GM18526 (cell line): ENCODE results near the gene AGPAT3.

Source experiments
- POLR2A ChIP-seq: IDR thresholded peaks from 3 replicates; pipeline ENCODE4 v1.6.1; 2011; ENCODE audit not compliant: insufficient read length; ENCODE audit errors: extremely low read depth

AGPAT3 gene

GRCh38 chr21:43930074-43930847 is 65.2 kb downstream of the AGPAT3 start:
- no peak for TF ChIP-seq POLR2A

DNA sequence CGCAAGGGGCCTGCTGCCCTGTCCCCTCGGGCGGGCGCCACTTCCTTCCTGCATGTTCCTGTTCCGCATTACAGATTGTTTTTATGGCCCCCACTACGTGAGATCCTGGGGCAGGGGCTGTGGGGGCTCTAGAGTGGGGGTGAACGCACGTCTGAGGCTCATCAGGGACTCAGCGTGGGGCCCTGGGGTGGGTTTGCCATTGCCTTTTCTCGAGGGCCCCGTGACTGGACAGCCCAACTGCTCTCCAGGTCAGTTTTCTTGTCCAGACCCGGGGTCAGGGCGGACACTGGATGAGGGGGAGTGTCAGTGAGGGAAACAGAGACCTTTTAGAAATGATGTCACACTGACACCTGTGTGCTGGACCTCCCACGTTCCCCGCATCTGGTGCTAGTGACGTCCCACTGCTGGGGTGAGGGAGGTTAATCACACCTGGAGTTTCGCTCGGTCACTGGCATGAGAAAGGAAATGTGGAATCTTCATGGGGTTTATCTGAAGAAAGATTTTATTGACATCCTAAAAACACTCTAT is 65.9 kb downstream of the AGPAT3 start:
- TF ChIP-seq POLR2A: no peak

- TF ChIP-seq POLR2A: no peak
Observed at GRCh38 chr21:43931489-43931888, 66.5 kb downstream of the AGPAT3 start.

- no peak for TF ChIP-seq POLR2A
Observed at GRCh38 chr21:43932005-43932404, 67.0 kb downstream of the AGPAT3 start.

- TF ChIP-seq POLR2A: no peak
Observed at GRCh38 chr21:43933199-43933598, 68.2 kb downstream of the AGPAT3 start.

DNA sequence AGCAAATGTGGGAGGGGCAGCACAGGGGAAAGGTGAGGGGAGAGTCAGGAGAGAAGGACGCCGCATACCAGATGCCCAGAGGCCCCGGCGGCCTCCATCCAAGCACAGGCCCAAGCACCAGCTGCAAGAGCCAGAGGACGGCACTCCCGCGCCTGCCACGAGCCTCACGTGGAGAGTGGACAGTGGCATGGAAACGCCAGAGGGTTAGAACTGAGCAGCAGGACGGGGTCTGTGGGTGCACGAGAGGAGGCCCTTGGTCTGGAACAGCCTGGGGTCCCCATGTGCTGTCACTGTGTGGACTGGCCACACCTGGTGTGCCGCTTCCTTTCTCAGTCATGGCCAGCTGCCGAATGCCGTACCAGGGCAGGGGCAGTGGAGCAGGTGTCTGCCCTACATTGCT is 68.7 kb downstream of the AGPAT3 start:
- no peak for TF ChIP-seq POLR2A

DNA sequence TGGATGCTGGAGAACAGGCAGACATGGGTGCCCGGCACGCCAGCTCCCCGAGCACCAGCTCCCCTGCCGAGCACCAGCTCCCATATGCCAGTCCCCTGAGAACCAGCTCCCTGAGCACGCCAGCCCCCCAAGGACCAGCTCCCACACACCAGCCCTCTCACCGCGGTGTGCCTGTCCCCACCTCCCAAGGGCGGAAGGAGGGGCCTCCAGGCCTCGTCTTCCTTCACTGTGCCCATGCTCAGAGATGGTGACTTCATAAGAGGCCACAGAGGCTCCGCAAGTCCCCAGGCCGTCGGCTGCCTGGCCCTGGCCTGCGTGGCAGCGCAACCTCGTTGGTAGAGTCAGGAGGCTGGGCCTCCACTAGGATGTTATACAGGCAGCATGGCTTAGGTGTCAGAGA is 69.1 kb downstream of the AGPAT3 start:
- no peak for TF ChIP-seq POLR2A

DNA sequence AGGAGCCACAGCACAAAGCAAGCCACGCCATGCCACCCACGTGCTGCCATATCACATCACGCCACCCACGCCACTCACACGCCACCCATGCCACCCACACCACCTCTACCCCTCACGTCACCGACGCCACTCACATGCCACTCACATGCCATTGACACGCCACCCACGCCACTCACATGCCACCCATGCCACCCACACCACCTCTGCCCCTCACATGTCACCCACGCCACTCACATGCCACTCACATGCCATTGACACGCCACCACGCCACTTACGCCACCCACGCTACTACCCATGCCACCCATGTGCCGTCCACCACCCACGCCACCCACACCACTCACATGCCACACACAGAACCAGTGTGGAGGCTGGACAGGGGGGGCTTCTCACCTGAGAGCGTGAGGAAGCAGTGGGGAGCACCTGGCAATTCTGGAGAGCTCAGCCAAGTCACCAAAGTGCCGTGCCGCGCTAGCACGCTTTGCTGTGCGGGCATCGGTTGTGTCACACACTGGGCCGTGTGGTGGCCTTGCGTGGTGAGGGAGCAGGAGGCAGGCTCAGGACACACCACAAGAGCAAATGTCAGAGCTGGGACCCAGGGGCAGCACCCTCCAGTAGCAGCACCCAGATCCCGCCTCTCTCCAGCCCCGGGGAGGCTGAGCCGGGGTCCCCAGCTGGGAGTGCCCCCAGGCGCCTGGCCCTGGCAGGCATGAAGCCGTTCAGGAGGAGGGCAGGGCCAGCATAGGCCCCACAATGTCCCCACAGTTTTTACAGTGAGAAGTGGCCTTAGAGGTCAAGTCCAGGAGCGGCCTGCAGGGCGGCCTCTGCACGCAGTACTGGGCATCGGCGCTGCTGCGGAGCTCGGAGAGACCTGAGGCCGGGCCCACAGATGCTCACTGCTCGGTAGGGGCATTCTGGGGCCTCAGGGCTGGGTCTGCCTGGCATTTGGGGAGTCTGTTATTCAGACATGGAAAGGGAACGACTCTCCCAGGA is 70.0 kb downstream of the AGPAT3 start:
- no peak for TF ChIP-seq POLR2A

DNA sequence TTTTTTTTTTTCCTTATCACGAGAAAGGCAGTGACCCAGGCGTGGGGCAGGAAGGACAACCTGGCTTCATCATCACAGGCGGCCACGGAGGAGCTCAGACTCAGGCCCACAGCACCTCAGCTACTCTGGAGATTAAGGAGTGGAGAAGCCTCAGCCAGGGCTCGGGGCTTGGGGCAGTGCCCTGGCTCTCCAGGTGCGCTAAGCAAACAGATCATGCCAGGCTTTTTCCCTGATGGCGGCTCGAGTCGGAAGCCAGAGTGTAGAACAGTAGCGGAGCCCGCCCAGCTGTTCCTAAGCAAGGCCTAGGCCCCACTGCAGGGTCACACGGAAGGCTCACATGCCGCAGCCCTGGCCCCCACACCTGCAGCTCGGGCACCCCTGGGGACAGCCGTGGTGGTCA is 70.7 kb downstream of the AGPAT3 start:
- no peak for TF ChIP-seq POLR2A

GRCh38 chr21:43936247-43936967 is 71.4 kb downstream of the AGPAT3 start:
- no peak for TF ChIP-seq POLR2A

DNA sequence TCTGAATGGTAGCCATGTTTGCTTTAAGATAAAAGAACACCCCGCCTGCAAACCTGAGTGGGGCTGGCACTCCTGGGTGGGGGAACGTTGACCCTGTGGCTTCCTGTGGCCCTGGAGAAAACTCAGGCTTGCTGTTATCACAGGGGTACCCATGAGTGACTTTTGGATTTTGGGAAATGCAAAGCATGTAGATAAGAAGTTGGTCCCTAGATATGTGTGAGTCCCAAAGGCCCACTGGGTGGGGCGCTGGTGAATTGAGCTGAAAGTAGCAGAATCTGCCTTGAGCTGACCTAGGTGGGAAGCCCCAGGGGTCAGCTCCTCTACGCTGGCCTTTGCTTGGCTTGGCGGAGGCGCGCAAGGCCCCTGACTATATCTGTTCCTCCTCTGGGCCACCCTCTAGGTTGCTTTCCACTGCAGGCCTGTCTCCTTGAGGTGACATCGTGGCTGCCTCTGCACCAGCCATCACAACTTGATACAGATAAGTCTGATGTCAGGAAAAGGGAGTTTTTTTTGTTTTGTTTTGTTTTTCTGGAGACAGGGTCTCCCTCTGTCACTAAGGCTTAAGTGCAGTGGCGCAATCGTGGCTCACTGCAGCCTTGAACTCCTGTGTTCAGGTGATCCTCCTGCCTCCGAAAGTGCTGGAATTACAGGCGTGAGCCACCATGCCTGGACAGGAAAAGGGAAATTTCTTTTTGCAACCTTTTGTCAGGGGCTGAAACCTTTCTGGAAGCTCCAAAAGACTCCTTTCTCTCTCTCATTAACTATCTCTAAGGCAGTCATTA is 72.2 kb downstream of the AGPAT3 start:
- no peak for TF ChIP-seq POLR2A

DNA sequence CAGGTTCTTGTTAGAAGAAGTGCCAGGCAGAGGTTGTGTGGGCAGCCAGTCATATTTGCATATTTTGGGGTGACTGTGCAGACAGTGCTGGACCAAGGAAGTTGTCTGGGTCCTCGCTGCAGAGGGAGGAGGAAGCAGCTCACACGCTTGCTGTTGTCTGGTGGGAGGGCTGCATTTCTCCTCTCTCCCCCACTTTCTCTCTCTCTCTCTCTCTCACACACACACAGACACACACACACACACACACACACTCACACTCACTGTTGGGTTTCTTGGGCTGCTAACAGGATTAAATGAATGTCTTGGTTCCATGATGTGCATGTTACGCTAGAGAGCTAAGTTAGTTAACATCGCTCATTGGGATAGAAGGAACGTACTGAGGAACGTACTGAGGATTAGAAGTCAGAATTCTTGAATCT is 72.9 kb downstream of the AGPAT3 start:
- TF ChIP-seq POLR2A: peak; percentile 37

DNA sequence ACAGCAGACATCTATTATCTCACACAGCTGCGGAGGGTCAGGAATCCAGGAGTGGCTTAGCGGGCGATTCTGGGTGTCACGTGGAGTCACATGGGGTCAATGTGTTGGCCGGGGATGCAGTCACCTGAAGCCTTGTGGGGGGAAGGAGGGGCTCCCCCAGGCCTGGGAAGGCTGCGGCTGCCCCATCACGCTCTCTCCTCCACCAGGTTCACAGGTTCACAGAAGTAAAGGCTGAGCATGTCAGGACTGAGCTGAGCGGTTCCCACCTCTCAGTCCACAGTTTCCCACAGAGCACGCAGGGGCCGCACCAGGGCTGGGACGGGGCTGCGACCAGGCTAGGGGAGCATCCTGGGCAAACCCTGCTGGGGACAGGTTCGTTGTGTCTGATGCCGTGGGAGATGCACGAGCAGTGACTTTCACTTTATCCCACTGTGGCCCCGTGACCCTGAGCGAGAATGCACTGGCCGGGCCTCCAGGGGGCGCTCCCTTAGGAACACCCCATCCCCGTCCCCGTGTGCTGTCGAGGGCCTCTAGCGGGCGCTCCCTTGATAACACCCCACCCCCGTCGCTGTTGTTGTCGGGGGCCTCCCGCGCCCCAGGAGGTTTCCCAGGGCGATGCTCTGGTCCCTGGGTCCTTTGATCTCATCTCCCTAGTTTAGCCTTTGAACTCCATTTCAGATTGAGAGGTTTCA is 73.9 kb downstream of the AGPAT3 start:
- peak; percentile 29 for TF ChIP-seq POLR2A
